Sigmoid colon (tissue), 7 donors: Measurements from ENCODE around the gene CDC25B. TPM values are rescaled to one million over a fixed set of nuclear protein-coding genes. Genes with fewer than 3 reads are reported as not detected.
A peak's percentile ranks its signal among the peaks of the same experiment; 100 is the strongest.

Experiments used
- DNase-seq: peaks from one replicate; pipeline ENCODE4 v3.0.0-alpha.2; 2019
- H3K27ac ChIP-seq, 4 donors: fragments of 200-600 bp; sonication (generic); one replicate each; pipeline ENCODE4 v1.5.1; 2016 to 2019; ENCODE audit warnings: mild to moderate bottlenecking in 1 of 4
- H3K27me3 ChIP-seq, 3 donors: fragments of 200-600 bp; sonication (generic); one replicate each; pipeline ENCODE4 v1.5.1; 2019; ENCODE audit warnings: mild to moderate bottlenecking in 1 of 3
- H3K36me3 ChIP-seq, 4 donors: fragments of 200-600 bp; sonication (generic); one replicate each; pipeline ENCODE4 v1.5.1; 2016 to 2019
- H3K4me1 ChIP-seq, 4 donors: fragments of 200-600 bp; sonication (generic); one replicate each; pipeline ENCODE4 v1.5.1; 2017 to 2019
- H3K4me3 ChIP-seq, 4 donors: fragments of 200-600 bp; sonication (generic); one replicate each; pipeline ENCODE4 v1.5.1; 2017 to 2019; ENCODE audit warnings: mild to moderate bottlenecking in 2 of 4, moderate library complexity in 1 of 4
- H3K9me3 ChIP-seq, 4 donors: fragments of 200-600 bp in 3 of 4; sonication (generic) in 3 of 4; one replicate each; pipeline versions ENCODE4 v1.5.1 to v1.6.1; 2013 to 2019
- CTCF ChIP-seq, 4 experiments: fragments of 450-650 bp in 3 of 4; fragments of 200-600 bp in 1 of 4; IDR thresholded peaks; one replicate each; pipeline ENCODE4 v1.5.1; 2016 to 2019; ENCODE audit warnings: antibody characterized with exemption in 4 of 4, mild to moderate bottlenecking in 3 of 4, moderate library complexity in 2 of 4
- EP300 ChIP-seq, 4 donors: sonication (generic); formaldehyde crosslinking; IDR thresholded peaks; one replicate each; pipeline ENCODE4 v1.6.1; 2017; ENCODE audit warnings: antibody characterized with exemption in 4 of 4
- POLR2A ChIP-seq, 2 donors: fragments of 450-650 bp; IDR thresholded peaks; one replicate each; pipeline ENCODE4 v1.6.1; 2016; ENCODE audit warnings: antibody characterized with exemption in 2 of 2, mild to moderate bottlenecking in 2 of 2, moderate library complexity in 2 of 2
- POLR2AphosphoS5 ChIP-seq, 4 donors: sonication (generic); formaldehyde crosslinking; IDR thresholded peaks; one replicate each; pipeline ENCODE4 v1.6.1; 2017; ENCODE audit warnings: antibody characterized with exemption in 4 of 4
- WGBS, 2 donors: extraction: QIAGEN DNeasy Blood & Tissue Kit; methylation state at CpG; one replicate each; pipeline ENCODE4 v1.1.7; 2013; 5-methylcytosine and 5-hydroxymethylcytosine counted together
- intact Hi-C: fragments of 100-400 bp; cut with DNase I; formaldehyde crosslinking; loops from one replicate; pipeline ENCODE4 v1.15.1; 2023
- polyA plus RNA-seq, 3 donors: library from polyadenylated mRNA; stranded (reverse); fragments of 200-250 nt; gene quantifications; one replicate each; pipeline ENCODE4 v1.2.3, GENCODE V29; 2013
- total RNA-seq, 4 donors: library from RNA; depleted of rRNA; stranded (reverse); fragments of >200 nt; gene quantifications; one replicate each; pipeline ENCODE4 v1.1.0, GENCODE V29; 2016
- donor health status: healthy with polysubstance abuse.
- donor health status: Bipolar disorder and iron deficiency.
- donor health status: healthy.

CDC25B gene
- total and polyA plus RNA-seq, 7 donors, result 12.5 to 65.8 (median 21.8) TPM

GRCh38 chr20:3753098-3753497 lies 43.0 kb upstream of the CDC25B start:
- no peak for TF ChIP-seq POLR2A (IDR thresholded peaks at IDR 0.05)
- TF ChIP-seq EP300 (IDR thresholded peaks at IDR 0.05), result no peak
- TF ChIP-seq CTCF (IDR thresholded peaks at IDR 0.05), result peak; percentile 55 to 79 (median 74)
- WGBS, 2 donors, result 46% methylated on average over 4 of the region's 4 CpGs
- DNase-seq, result peak; percentile 85
- H3K9me3 ChIP-seq, result no peaks in the 10 kb centered on the region
- H3K27ac ChIP-seq, result peak overlapping the region in 2 of 4 donors; percentile 21 to 48
- H3K36me3 ChIP-seq, result peaks cover 0 to 68% (median 18%) of the 10 kb centered on the region in 4 donors
- intact Hi-C loops, result loop anchor here (1.0 to 10.0 kb wide), 3 partner anchors 28 to 332 kb away; partner anchors contain the start of genes AP5S1 and SPEF1
- H3K4me1 ChIP-seq, result peaks cover 0 to 21% (median 8%) of the 10 kb centered on the region in 4 donors
- no peak overlapping the region for H3K4me3 ChIP-seq
- H3K27me3 ChIP-seq, result peaks cover 0 to 11% (median 0%) of the 10 kb centered on the region in 3 donors

DNA sequence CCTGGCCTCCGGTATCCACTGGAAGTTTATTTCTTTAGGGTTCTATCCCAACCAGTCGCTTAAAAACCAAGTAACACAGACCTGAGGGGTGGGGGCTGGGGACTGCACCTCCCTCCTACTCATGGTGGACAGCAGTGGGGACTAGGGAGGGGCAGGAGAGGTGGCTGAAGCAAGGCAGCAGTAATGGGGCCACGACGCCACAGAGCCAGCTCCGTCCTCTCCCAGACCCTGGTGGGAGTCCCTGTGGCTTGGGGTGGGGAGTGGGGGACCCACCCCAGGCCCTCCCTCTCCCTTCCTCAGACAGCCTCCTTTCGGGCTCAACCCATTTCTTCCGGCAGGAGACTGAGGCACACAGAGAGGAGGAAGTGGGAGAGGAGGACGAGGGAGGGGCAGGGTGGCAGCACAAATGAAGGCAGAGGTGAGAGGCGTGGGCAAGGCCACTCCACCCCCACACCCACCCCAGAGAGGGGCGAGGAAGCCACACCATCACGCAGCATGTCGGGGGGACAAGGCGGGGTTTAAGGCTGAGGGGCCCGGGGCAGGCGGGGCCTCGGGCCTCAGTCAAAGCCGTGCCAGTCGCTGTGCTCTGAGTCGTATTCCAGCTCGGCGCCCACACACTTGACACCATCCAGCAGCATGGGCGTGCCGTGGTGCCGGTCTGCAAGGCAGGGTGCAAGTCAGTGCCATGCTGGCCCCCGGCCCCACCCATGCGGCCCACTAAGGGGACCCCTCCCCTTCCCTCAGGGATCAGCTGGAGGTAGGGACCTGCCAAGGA lies 42.4 kb upstream of the CDC25B start:
- WGBS, 2 donors, result 89 to 90% methylated on average over 26 of the region's 26 CpGs
- peak overlapping the region in 2 of 4 donors; percentile 21 to 48 for H3K27ac ChIP-seq

DNA sequence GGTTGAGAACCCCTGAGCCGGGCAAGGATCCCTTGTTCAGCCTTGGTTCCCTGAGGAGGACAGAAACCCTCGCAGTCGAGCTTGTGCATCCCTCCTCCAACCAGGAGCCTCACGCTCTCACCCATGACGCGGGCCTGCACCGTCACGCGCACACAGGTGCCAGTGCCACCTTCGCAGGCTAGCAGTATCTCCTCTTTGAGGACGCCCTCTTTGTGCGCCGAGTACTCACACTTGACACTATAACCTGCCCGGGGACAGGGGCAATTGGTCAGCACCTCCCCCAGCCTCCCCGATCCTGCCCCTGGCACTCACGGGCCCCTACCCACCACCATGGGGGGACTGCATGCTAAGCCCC lies 41.9 kb upstream of the CDC25B start:
- no peak overlapping the region for H3K27ac ChIP-seq
- peak; percentile 65 for DNase-seq
- H3K36me3 ChIP-seq, result peaks cover 0 to 76% (median 27%) of the 10 kb centered on the region in 4 donors
- no peaks in the 10 kb centered on the region for H3K9me3 ChIP-seq
- intact Hi-C loops, result loop anchor here (10.0 kb wide), 1 partner anchor 331 kb away; no protein-coding TSS in a partner anchor
- TF ChIP-seq POLR2AphosphoS5 (IDR thresholded peaks at IDR 0.05) (no peak), EP300 (IDR thresholded peaks at IDR 0.05) (no peak), CTCF (IDR thresholded peaks at IDR 0.05) (no peak), POLR2A (IDR thresholded peaks at IDR 0.05) (no peak)
- H3K27me3 ChIP-seq, result peaks cover 0 to 8% (median 0%) of the 10 kb centered on the region in 3 donors
- WGBS, 2 donors, result 94 to 95% methylated on average over 16 of the region's 16 CpGs
- no peak overlapping the region for H3K4me3 ChIP-seq
- peaks cover 0 to 24% (median 8%) of the 10 kb centered on the region in 4 donors for H3K4me1 ChIP-seq

More for the DNA sequence above, 42.4 kb upstream of the CDC25B start:
- H3K4me3 ChIP-seq, result no peak overlapping the region
- intact Hi-C loops, result loop anchor here (1.0 to 10.0 kb wide), 3 partner anchors 28 to 331 kb away; partner anchors contain the start of genes AP5S1 and SPEF1
- H3K36me3 ChIP-seq, result peaks cover 0 to 74% (median 24%) of the 10 kb centered on the region in 4 donors
- H3K9me3 ChIP-seq, result no peaks in the 10 kb centered on the region
- TF ChIP-seq POLR2A (IDR thresholded peaks at IDR 0.05), result no peak
- TF ChIP-seq EP300 (IDR thresholded peaks at IDR 0.05), result no peak
- TF ChIP-seq POLR2AphosphoS5 (IDR thresholded peaks at IDR 0.05), result no peak
- TF ChIP-seq CTCF (IDR thresholded peaks at IDR 0.05), result no peak
- peaks cover 0 to 11% (median 0%) of the 10 kb centered on the region in 3 donors for H3K27me3 ChIP-seq
- DNase-seq, result peak; percentile 68
- peaks cover 0 to 21% (median 8%) of the 10 kb centered on the region in 4 donors for H3K4me1 ChIP-seq

- TF ChIP-seq CTCF (IDR thresholded peaks at IDR 0.05), result no peak
- no peak for TF ChIP-seq POLR2AphosphoS5 (IDR thresholded peaks at IDR 0.05)
- TF ChIP-seq POLR2A (IDR thresholded peaks at IDR 0.05), result no peak
- no peak for TF ChIP-seq EP300 (IDR thresholded peaks at IDR 0.05)
- peaks cover 0 to 76% (median 27%) of the 10 kb centered on the region in 4 donors for H3K36me3 ChIP-seq
- intact Hi-C loops, result loop anchor here (10.0 kb wide), 1 partner anchor 330 kb away; no protein-coding TSS in a partner anchor
- WGBS, 2 donors, result 89 to 90% methylated on average over 7 of the region's 7 CpGs
- DNase-seq, result peak; percentile 62
- no peak overlapping the region for H3K4me3 ChIP-seq
- H3K27me3 ChIP-seq, result no peaks in the 10 kb centered on the region
- no peaks in the 10 kb centered on the region for H3K9me3 ChIP-seq
- H3K27ac ChIP-seq, result no peak overlapping the region
- H3K4me1 ChIP-seq, result peaks cover 0 to 24% (median 13%) of the 10 kb centered on the region in 4 donors
Observed at GRCh38 chr20:3755269-3755668, 40.8 kb upstream of the CDC25B start.
